CD14-positive monocyte (primary cell): ENCODE results near the gene ZNF277. TPM values are rescaled to one million over a fixed set of nuclear protein-coding genes. Genes with fewer than 3 reads are reported as not detected.

Source experiments
- DNase-seq, 3 donors: peaks; one replicate each; pipeline ENCODE4 v3.0.0-alpha.2; 2011 to 2022
- H2AFZ ChIP-seq: 2 replicates; pipeline ENCODE4 v1.6.0; 2012; ENCODE audit warnings: mild to moderate bottlenecking, low read depth, low read length, inconsistent platforms; ENCODE audit not compliant: insufficient read depth, poor library complexity, severe bottlenecking
- H3K27ac ChIP-seq, 2 donors: 1 replicate in 1 of 2; 2 replicates in 1 of 2; pipeline ENCODE4 v1.5.1; 2012 to 2013; ENCODE audit warnings: low read length in 2 of 2, control low read depth in 1 of 2, inconsistent platforms in 1 of 2, low read depth in 1 of 2, mild to moderate bottlenecking in 1 of 2
- H3K27me3 ChIP-seq, 2 donors: one replicate each; pipeline versions ENCODE4 v1.6.0 to v1.6.1; 2011 to 2013; ENCODE audit warnings: low read length in 2 of 2; ENCODE audit not compliant: control insufficient read depth in 2 of 2, insufficient read depth in 2 of 2
- H3K36me3 ChIP-seq, 2 donors: replicated peaks in 1 of 2; 1 replicate in 1 of 2; 2 replicates in 1 of 2; pipeline versions ENCODE4 v1.5.1 to v1.6.1; 2012 to 2013; ENCODE audit warnings: low read length in 2 of 2, control low read depth in 1 of 2, inconsistent platforms in 1 of 2, mild to moderate bottlenecking in 1 of 2; ENCODE audit not compliant: insufficient read depth in 2 of 2, control insufficient read depth in 1 of 2
- H3K4me1 ChIP-seq, 2 donors: 1 replicate in 1 of 2; 2 replicates in 1 of 2; pipeline versions ENCODE4 v1.5.1 to v1.6.1; 2012 to 2013; ENCODE audit warnings: low read length in 2 of 2, control low read depth in 1 of 2, inconsistent platforms in 1 of 2, mild to moderate bottlenecking in 1 of 2, moderate library complexity in 1 of 2; ENCODE audit not compliant: insufficient read depth in 2 of 2, control insufficient read depth in 1 of 2
- H3K4me2 ChIP-seq: replicated peaks from 2 replicates; pipeline ENCODE3; 2012; ENCODE audit warnings: low read length, moderate library complexity, mild to moderate bottlenecking; ENCODE audit not compliant: poor library complexity, severe bottlenecking; ENCODE audit errors: extremely low read depth
- H3K4me3 ChIP-seq, 3 experiments: fragments of 200-600 bp in 1 of 3; sonication (generic) in 1 of 3; replicated peaks in 1 of 3; 1 replicate in 2 of 3; 2 replicates in 1 of 3; pipeline ENCODE4 v1.5.1; 2011 to 2013; ENCODE audit warnings: low read length in 3 of 3, mild to moderate bottlenecking in 3 of 3, control low read depth in 2 of 3, low read depth in 2 of 3, inconsistent platforms in 1 of 3, moderate library complexity in 1 of 3
- H3K79me2 ChIP-seq: 2 replicates; pipeline ENCODE4 v1.6.0; 2012; ENCODE audit warnings: mild to moderate bottlenecking, control low read depth, inconsistent platforms, low read length, moderate library complexity; ENCODE audit not compliant: insufficient read depth
- H3K9ac ChIP-seq: 2 replicates; pipeline ENCODE4 v1.6.0; 2017; ENCODE audit warnings: low read length, mild to moderate bottlenecking; ENCODE audit not compliant: insufficient read depth, poor library complexity, severe bottlenecking
- H3K9me3 ChIP-seq, 2 donors: replicated peaks in 1 of 2; 1 replicate in 1 of 2; 2 replicates in 1 of 2; pipeline versions ENCODE4 v1.5.1 to v1.6.1; 2012 to 2013; ENCODE audit warnings: low read length in 2 of 2, control low read depth in 1 of 2; ENCODE audit not compliant: control insufficient read depth in 1 of 2, insufficient read depth in 1 of 2
- H4K20me1 ChIP-seq: 2 replicates; pipeline ENCODE4 v1.6.0; 2012; ENCODE audit warnings: mild to moderate bottlenecking, low read length, control low read depth, moderate library complexity; ENCODE audit not compliant: insufficient read depth
- H3K27ac Mint-ChIP-seq, 7 donors: one replicate each; pipeline ENCODE4 v1.8.0; 2020; ENCODE audit warnings: mild to moderate bottlenecking in 7 of 7, mixed read lengths in 7 of 7, moderate library complexity in 6 of 7, inconsistent platforms in 2 of 7
- H3K27me3 Mint-ChIP-seq, 3 donors: one replicate each; pipeline ENCODE4 v1.8.0; 2021 to 2022; ENCODE audit warnings: low read depth in 3 of 3, mild to moderate bottlenecking in 3 of 3, mixed read lengths in 3 of 3, moderate library complexity in 3 of 3, inconsistent platforms in 1 of 3
- H3K36me3 Mint-ChIP-seq, 2 donors: one replicate each; pipeline ENCODE4 v1.8.0; 2020; ENCODE audit warnings: mixed read lengths in 2 of 2, inconsistent platforms in 1 of 2, mild to moderate bottlenecking in 1 of 2
- H3K4me1 Mint-ChIP-seq: one replicate; pipeline ENCODE4 v1.8.0; 2020; ENCODE audit warnings: mild to moderate bottlenecking, mixed read lengths
- H3K4me3 Mint-ChIP-seq, 2 donors: one replicate each; pipeline ENCODE4 v1.8.0; 2020; ENCODE audit warnings: mild to moderate bottlenecking in 2 of 2, mixed read lengths in 2 of 2, moderate library complexity in 1 of 2
- H3K9me3 Mint-ChIP-seq, 7 donors: one replicate each; pipeline ENCODE4 v1.8.0; 2020 to 2022; ENCODE audit warnings: mixed read lengths in 7 of 7, mild to moderate bottlenecking in 6 of 7, moderate library complexity in 6 of 7, inconsistent platforms in 2 of 7
- WGBS: methylation state at CpG from one replicate; pipeline ENCODE4 v1.1.5; 2013; ENCODE audit warnings: missing lambda C conversion rate; ENCODE audit not compliant: insufficient coverage; 5-methylcytosine and 5-hydroxymethylcytosine counted together
- intact Hi-C, 2 donors: fragments of 100-400 bp; cut with micrococcal nuclease; formaldehyde crosslinking; loops; one replicate each; pipeline versions ENCODE4 v1.15.0 to v1.15.1; 2023
- polyA plus RNA-seq, 3 donors: library from polyadenylated mRNA; depleted of rRNA in 1 of 3; unstranded in 2 of 3; stranded (reverse) in 1 of 3; fragments of 300-500 nt in 2 of 3; fragments of >200 nt in 1 of 3; fragmentation: Illumina TruSeq in 2 of 3; gene quantifications; 1 replicate in 2 of 3; 2 replicates in 1 of 3; pipeline ENCODE4 v1.2.3, GENCODE V29; 2012 to 2021
- TF ChIP-seq, protein P1 (sequence below): fragments of 200-600 bp; IDR thresholded peaks from one replicate; pipeline ENCODE4 v1.8.0; 2022; ENCODE audit warnings: antibody characterized with exemption, mild to moderate bottlenecking

Gene ZNF277
- polyA plus RNA-seq, 3 donors: 17.5 to 20.7 (median 20.0) TPM

DNA sequence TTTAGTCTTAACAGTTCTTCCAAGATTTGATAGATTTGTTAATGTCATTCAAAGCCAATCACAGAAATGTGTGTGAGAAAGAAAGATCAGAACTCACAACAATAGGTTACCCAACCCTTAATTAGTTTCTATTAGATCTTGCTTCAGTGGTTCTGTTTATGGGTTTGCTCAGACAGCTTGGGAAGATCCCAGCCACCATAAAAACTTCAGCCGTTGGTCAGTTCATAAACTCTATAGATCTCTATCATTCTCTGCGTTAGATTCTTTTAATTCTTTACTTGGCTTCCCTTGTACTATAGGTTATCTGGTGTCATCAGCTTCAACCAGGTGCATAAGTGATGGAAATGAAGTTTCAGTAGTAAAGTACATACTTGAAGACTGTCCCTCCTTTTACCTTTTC is 54.4 kb downstream of the ZNF277 start:
- WGBS: no CpG with 5 or more reads among the region's 2 CpGs
- Histone ChIP-seq H3K4me2 (no peak overlapping the region), H3K79me2 (no peaks in the 10 kb centered on the region), H3K9ac (no peak overlapping the region), H3K27ac (no peak overlapping the region), H3K4me3 (no peak overlapping the region), H4K20me1 (peaks cover 56% of the 10 kb centered on the region), H3K27me3 (no peaks in the 10 kb centered on the region), H3K36me3 (no peaks in the 10 kb centered on the region), H3K9me3 (no peaks in the 10 kb centered on the region), H2AFZ (no peak overlapping the region), H3K4me1 (peaks cover 2 to 3% of the 10 kb centered on the region in 2 donors)
- no peaks in the 10 kb centered on the region for H3K9me3 Mint-ChIP-seq
- no peak overlapping the region for H3K27ac Mint-ChIP-seq
- H3K4me1 Mint-ChIP-seq: peaks cover 12% of the 10 kb centered on the region
- H3K27me3 Mint-ChIP-seq: no peaks in the 10 kb centered on the region
- intact Hi-C loops: no loop called here
- peaks cover 2 to 5% of the 10 kb centered on the region in 2 donors for H3K36me3 Mint-ChIP-seq
- TF ChIP-seq, protein P1, sequence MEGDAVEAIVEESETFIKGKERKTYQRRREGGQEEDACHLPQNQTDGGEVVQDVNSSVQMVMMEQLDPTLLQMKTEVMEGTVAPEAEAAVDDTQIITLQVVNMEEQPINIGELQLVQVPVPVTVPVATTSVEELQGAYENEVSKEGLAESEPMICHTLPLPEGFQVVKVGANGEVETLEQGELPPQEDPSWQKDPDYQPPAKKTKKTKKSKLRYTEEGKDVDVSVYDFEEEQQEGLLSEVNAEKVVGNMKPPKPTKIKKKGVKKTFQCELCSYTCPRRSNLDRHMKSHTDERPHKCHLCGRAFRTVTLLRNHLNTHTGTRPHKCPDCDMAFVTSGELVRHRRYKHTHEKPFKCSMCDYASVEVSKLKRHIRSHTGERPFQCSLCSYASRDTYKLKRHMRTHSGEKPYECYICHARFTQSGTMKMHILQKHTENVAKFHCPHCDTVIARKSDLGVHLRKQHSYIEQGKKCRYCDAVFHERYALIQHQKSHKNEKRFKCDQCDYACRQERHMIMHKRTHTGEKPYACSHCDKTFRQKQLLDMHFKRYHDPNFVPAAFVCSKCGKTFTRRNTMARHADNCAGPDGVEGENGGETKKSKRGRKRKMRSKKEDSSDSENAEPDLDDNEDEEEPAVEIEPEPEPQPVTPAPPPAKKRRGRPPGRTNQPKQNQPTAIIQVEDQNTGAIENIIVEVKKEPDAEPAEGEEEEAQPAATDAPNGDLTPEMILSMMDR: no peak
- no peak for DNase-seq
- no peak overlapping the region for H3K4me3 Mint-ChIP-seq

DNA sequence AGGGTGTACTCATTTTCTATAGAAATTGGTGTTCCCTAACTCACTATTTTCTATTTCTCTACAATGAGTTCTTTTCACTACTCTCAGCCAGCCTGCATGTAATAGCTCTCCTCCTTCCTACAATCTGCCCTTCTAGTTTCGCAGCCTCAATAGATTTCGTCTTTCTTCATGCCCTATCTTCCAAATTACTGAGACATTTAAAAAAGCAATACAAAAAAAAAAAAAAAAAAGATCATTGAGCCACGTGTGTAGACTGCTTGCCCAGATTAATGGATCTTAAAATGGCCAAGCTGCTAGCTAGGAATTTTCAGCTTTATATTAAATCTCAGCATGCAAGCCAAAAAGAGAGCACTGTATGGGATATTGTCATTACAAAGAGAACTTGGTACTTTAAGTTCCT is 55.5 kb downstream of the ZNF277 start:
- Mint-ChIP-seq H3K4me3 (no peak overlapping the region), H3K27me3 (no peaks in the 10 kb centered on the region), H3K4me1 (peaks cover 23% of the 10 kb centered on the region), H3K36me3 (peaks cover 2 to 5% of the 10 kb centered on the region in 2 donors), H3K27ac (no peak overlapping the region), H3K9me3 (no peaks in the 10 kb centered on the region)
- no peaks in the 10 kb centered on the region for H3K27me3 ChIP-seq
- DNase-seq: no peak
- H3K4me2 ChIP-seq: no peak overlapping the region
- no CpG with 5 or more reads among the region's 3 CpGs for WGBS
- intact Hi-C loops: no loop called here
- no peaks in the 10 kb centered on the region for H3K36me3 ChIP-seq
- no peak overlapping the region for H3K4me3 ChIP-seq
- no peak overlapping the region for H2AFZ ChIP-seq
- TF ChIP-seq, protein P1: no peak
- no peak overlapping the region for H3K9ac ChIP-seq
- peaks cover 12 to 15% of the 10 kb centered on the region in 2 donors for H3K4me1 ChIP-seq
- H3K79me2 ChIP-seq: no peaks in the 10 kb centered on the region
- H3K9me3 ChIP-seq: no peaks in the 10 kb centered on the region
- H4K20me1 ChIP-seq: peaks cover 55% of the 10 kb centered on the region
- H3K27ac ChIP-seq: no peak overlapping the region
